Caki2 (cell line): ENCODE measurements around the gene BCAS4. TPM values are rescaled to one million over a fixed set of nuclear protein-coding genes. Genes with fewer than 3 reads are reported as not detected.
"Not testable (repeated sequence)": the region's sequence is repeated elsewhere in the genome, so short reads cannot be mapped to it uniquely, and the experiment has no call there.

Source experiments
- DNase-seq: peaks from one replicate; pipeline ENCODE4 v3.0.0-alpha.2; 2015; ENCODE audit warnings: low read depth
- in situ Hi-C: cut with HindIII; loops from 2 replicates; pipeline ENCODE4 v1.10.0; 2016; ENCODE audit warnings: low sequenced_read_pairs, low pct_unique_long_range_greater_than_20kb, mixed read lengths
- total RNA-seq: library from RNA; depleted of rRNA; stranded (reverse); fragments of >200 nt; shearing (Covaris generic); gene quantifications from 2 replicates; pipeline ENCODE4 v1.2.3, GENCODE V29; 2014; ENCODE audit warnings: low replicate concordance

Gene BCAS4
- total RNA-seq, 1 experiment from 2014 or later = 97.7 TPM

- DNase-seq, in situ Hi-C loops: not testable (repeated sequence)
Measured at GRCh38 chr20:50766955-50767809, 27.7 kb upstream of the BCAS4 start.

GRCh38 chr20:50768991-50769390 lies 25.9 kb upstream of the BCAS4 start:
- DNase-seq, in situ Hi-C loops: not testable (repeated sequence)

DNA sequence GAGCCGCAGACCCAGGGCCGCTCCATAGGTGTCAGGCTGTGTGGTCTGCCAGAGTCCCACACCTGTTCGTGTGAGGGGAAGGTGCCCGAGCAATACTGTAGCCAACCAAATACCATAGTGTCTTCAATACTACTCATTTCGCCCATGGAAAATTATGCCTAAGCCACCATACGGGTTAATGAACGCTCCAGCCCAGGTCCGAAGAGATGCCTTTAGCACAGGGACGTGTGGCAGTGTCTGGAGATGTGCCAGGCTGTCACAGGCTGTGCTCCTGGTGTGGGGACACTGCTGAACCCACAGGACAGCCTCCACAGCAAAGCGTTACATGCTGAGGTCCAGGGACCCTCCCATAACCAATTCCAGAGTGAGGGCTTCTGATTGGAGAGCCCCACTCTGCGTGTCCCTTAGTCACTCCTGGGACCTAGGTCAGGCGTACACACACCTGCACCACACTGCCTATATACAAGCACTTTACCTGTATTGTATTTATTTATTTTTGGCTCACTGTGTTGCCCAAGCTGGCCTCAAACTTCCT lies 25.2 kb upstream of the BCAS4 start:
- DNase-seq, in situ Hi-C loops: not testable (repeated sequence)

- in situ Hi-C loops = not testable (repeated sequence)
Measured at GRCh38 chr20:50771419-50772080, 23.3 kb upstream of the BCAS4 start.

GRCh38 chr20:50772420-50773185 lies 22.3 kb upstream of the BCAS4 start:
- in situ Hi-C loops = no loop called here
- DNase-seq = no peak

More at GRCh38 chr20:50771419-50772080, 23.3 kb upstream of the BCAS4 start:
- peak; percentile 83 for DNase-seq

DNA sequence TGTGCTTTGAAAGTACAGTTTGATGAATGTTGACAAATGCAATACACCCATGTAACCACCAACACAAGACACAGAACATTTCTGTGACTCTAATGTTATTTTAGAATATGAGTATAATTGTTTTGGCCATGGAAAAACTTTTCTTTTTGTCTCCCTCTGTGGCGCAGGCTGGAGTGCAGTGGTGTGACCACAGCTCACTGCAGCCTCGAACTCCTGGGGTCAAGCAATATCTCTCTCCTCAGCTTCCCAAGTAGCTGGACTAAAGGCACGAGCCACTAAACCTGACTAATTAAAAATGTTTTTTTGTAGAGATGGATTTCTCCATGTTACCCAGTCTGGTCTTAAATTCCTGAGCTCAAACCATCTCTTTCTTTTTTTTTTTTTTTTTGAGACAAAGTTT lies 20.3 kb upstream of the BCAS4 start:
- in situ Hi-C loops = no loop called here
- DNase-seq = no peak

DNA sequence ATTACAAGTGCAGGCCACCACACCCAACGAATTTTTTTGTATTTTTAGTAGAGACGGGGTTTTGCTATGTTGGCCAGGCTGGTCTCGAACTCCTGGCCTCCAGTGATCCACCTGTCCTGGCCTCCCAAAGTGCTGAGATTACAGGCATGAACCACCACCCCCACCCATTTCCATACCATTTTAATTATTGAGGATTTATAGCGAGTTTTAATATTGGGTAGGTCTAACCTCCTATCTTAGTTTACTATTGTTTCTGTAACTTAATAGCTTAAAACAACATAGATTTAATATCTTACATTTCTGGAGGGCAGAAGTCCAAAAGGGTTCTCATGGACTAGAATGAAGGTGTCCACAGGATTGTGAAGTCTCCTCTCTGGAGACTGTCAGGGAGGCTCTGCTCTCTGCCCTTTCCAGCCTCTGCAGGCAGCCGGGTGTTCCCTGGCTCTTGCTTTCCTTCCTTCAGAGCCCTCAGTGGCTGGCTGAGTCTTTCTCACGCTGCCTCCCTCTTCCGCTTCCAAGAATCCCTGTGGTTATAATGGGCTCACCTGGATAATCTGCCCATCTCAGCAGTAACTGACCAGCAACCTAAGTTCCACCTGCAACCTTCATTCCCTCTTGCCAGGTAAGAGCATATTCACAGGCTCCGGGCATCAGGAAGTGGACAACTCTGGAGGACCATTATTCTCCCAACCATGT lies 18.6 kb upstream of the BCAS4 start:
- in situ Hi-C loops = no loop called here
- no peak for DNase-seq

- in situ Hi-C loops = no loop called here
- DNase-seq = no peak
Measured at GRCh38 chr20:50777373-50777772, 17.5 kb upstream of the BCAS4 start.

GRCh38 chr20:50778994-50779393 lies 15.9 kb upstream of the BCAS4 start:
- in situ Hi-C loops, DNase-seq: not testable (repeated sequence)

DNA sequence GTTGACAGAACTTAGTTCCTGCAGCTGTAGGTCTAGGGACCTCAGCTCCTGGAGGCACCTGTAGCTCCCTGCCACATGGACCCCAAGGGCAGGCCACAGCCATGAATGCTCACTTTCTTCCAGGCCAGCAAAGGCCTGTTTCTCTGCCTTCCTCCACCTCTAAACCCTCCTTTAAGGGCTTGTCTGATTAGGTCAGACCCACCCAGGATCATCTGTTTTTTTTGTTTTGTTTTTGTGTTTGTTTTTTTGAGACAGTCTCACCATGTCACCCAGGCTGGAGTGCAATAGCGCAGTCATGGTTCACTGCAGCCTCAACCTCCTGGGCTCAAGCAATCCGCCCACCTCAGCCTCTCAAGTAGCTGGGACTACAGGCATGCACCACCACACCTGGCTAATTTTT lies 11.5 kb upstream of the BCAS4 start:
- no peak for DNase-seq
- in situ Hi-C loops = loop anchor here (10.0 kb wide), 1 partner anchor 299 kb away; no protein-coding TSS in a partner anchor

- in situ Hi-C loops = loop anchor here (10.0 kb wide), 1 partner anchor 299 kb away; no protein-coding TSS in a partner anchor
Measured at GRCh38 chr20:50783903-50784302, 11.0 kb upstream of the BCAS4 start.

DNA sequence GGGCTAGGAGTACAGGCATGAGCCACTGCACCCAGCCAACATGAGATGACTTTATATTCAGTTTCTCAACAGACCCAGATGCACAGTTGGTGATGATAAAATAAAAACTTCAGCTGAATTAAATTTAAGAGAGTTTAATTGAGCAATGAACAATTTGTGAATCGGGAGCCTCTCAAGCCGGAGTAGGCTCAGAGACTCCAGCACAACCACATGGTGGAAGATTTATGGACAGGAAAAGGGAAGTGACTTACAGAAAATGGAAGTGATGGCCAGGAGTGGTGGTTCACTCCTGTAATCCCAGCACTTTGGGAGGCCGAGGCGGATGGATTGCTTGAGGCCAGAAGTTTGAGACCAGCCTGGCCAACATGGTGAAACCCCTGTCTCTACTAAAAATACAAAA lies 10.4 kb upstream of the BCAS4 start:
- in situ Hi-C loops = loop anchor here (10.0 kb wide), 1 partner anchor 300 kb away; no protein-coding TSS in a partner anchor

More at GRCh38 chr20:50783903-50784302, 11.0 kb upstream of the BCAS4 start:
- no peak for DNase-seq

GRCh38 chr20:50786703-50787102 lies 8.2 kb upstream of the BCAS4 start:
- in situ Hi-C loops = loop anchor here (10.0 kb wide), 1 partner anchor 302 kb away; no protein-coding TSS in a partner anchor
- no peak for DNase-seq

More for the DNA sequence above, 10.4 kb upstream of the BCAS4 start:
- DNase-seq = no peak

GRCh38 chr20:50787181-50787580 lies 7.7 kb upstream of the BCAS4 start:
- DNase-seq = no peak
- in situ Hi-C loops = loop anchor here (10.0 kb wide), 1 partner anchor 302 kb away; no protein-coding TSS in a partner anchor

DNA sequence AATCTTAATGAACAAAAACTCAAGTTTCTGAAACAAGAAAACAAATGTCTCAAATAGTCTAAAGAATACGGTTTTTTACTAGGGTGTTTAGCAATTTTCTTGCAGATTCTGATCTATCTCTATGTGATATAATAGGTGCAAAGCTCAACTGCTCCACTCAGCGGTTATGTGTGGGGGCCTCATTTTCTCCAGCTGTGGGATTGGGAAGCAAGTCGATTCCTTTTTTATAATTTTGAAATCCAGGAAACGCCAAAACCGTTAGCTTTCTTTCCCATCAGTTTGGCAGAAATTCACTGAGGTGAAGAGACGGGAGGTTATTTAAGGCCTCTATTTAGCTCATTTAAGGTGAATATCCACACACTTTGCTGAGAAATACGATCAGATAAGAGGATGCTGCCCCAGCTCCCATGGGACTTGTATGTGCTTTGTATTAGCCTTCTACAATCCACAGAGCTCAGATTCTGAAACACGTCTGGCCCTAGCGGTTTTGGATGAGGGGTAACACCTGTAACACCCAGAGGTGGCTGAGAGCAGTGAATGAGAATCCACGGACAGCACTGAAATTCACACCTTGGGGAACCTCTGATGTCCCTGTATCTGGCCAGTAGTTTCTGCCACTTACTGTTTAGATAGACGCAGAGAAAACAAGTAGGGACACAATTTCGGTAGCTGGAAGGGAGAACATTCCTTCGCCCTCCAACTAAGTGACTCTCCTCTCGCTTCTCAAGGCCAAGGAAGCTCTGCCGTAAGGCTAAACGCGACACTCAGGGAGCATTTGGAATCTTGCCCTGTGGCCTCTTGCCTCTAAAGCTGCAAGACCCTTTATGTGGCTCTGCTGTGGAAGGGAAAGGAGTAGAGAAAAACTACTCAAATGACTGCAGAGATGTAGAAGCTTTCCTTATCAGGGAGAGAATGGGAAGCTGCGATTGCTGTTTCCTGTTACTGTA lies 6.5 kb upstream of the BCAS4 start:
- DNase-seq = peak; percentile 81
- in situ Hi-C loops = loop anchor here (10.0 kb wide), 1 partner anchor 304 kb away; no protein-coding TSS in a partner anchor

DNA sequence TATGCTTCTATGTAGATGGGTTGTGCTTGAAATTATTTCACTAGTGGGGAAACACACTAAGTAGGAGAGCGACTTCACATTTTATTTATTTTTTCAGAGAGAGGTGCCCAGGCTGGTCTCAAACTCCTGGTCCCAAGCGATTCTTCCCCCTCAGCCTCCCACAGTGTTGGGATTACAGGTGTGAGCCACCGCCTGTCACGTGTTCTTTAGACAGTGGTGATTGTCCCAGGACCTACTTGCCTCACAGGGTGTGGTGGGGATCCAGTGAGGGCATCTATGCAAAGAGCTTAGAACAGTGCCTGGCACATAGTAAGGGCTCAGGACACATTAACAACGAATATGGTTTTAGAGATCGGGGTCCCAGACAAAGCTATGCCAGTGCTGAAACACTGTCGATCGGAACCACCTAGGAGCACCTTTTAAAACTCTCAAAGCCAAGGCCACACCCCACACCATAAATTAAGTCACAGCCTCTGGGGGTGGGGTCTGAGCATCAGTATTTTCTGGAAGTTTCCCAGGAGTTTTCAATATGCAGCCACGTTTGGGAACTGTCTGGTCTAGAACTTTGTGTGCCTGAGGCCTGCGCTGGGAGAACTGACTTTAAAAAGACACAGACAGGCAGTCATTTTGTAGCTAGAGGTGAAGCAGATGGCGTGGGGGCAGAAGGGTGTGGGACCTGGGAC lies 4.8 kb upstream of the BCAS4 start:
- no peak for DNase-seq

More for the DNA sequence above, 4.8 kb upstream of the BCAS4 start:
- in situ Hi-C loops = loop anchor here (10.0 kb wide), 1 partner anchor 305 kb away; no protein-coding TSS in a partner anchor
